ENCODE measurements around the gene ARSG.

ARSG gene

GRCh38 chr17:68456339-68457167 is 165.3 kb downstream of the ARSG start:
- DNase-seq = peak; percentile 81

GRCh38 chr17:68457168-68457538 is 165.9 kb downstream of the ARSG start, which contains the start of gene WIPI1:
Gene WIPI1, minus strand, starts transcription at chr17:68457496. Its CDS starts 75 bp downstream, at chr17:68457421.
- no peak for DNase-seq

GRCh38 chr17:68457539-68458259 is 166.4 kb downstream of the ARSG start:
- peak; percentile 98 for DNase-seq

GRCh38 chr17:68458260-68459036 is 167.2 kb downstream of the ARSG start:
- DNase-seq = no peak

GRCh38 chr17:68459037-68459639 is 167.8 kb downstream of the ARSG start:
- no peak for DNase-seq

- no peak for DNase-seq
These were observed 168.9 kb downstream of the ARSG start for GRCh38 chr17:68460146-68460545.

GRCh38 chr17:68460715-68461114 is 169.4 kb downstream of the ARSG start:
- peak; percentile 5 for DNase-seq

GRCh38 chr17:68461122-68461539 is 169.8 kb downstream of the ARSG start:
- DNase-seq = no peak

- peak; percentile 26 for DNase-seq
These were observed 170.3 kb downstream of the ARSG start for GRCh38 chr17:68461589-68461988.

GRCh38 chr17:68462381-68463210 is 171.3 kb downstream of the ARSG start:
- DNase-seq = peak; percentile 94

GRCh38 chr17:68463211-68464019 is 172.1 kb downstream of the ARSG start:
- no peak for DNase-seq

- DNase-seq = no peak
These were observed 177.0 kb downstream of the ARSG start for GRCh38 chr17:68468334-68468733.

GRCh38 chr17:68468788-68469187 is 177.5 kb downstream of the ARSG start:
- DNase-seq = no peak
